NCI-H146 treated with DMSO at 0.1 percent for 48 hours (cell line): ENCODE measurements around the gene RIBC1.
A peak's percentile ranks its signal among the peaks of the same experiment; 100 is the strongest.
"Not testable (repeated sequence)": the region's sequence is repeated elsewhere in the genome, so short reads cannot be mapped to it uniquely, and the experiment has no call there.

Experiments
- DNase-seq: peaks from one replicate; lab custom pipeline; 2025; ENCODE audit not compliant: unreplicated experiment; lab: John Stamatoyannopoulos, UW

Gene RIBC1

DNA sequence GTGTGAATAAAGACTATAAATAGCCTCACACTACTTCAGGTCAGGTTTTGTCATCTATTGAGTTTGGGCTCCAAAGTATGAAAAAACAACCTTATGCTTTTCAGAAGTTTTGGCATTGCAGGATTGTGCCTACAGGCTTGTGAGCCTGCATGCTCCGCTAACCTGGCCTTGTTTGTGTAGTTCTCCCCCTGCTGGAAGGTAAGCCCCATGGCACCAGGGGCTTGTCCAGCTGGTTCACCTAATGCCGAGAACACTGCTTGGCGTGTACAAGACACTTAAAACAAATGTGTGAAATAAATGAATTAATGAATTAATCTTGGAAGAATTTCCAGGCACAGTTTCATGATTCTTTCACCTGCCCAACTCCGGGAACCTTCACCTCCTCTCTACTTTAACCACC is 13.3 kb downstream of the RIBC1 start:
- DNase-seq = peak; percentile 6

DNA sequence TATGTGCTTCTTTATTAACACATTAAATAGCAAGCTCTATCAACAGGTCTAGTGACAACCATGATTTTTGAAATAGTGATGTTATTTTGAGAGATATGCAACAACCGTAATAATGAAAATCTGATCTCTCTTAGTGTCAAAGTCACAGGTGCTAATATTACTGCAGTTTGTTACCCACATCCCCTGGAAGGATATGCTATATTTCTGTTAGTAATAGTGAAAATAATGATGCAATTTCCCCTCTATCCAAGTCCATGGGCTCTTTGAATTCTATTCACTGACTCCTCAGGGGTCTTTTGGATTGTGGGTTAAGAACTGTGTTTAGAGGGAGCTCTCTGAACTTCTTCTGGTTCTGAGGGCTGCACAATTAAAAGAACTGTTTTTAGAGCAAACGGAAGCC is 14.5 kb downstream of the RIBC1 start:
- no peak for DNase-seq

DNA sequence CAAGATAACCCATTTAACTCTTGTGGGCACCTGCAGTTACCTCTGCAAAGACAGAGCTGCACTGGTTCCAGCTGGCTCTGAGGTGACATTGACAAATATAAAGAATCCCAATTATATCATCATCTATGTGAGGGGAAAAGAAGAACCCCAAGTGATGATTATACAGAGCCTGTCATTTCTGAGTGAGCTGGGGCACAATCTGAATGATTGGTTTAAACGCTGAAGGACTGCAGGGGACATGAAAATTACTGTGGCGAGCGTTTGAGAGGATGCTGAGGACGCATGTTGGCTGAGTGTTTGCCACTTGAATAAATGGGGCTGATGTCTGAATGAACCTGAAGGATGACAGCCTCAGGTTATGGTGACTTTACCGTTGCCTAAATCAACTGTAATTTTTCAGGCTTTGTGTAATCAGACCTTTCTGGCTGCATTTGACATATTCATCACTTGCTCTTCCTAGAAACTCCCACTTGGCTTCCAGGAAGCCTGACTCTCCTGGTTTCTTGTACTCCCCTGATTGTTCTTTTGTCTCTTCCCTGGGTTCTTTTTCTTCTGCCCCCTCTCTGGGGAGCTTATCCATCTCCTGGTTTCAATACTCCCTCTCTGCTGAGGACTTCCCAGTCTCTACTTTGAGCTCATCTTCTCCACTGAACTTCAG is 15.6 kb downstream of the RIBC1 start:
- DNase-seq = no peak

DNA sequence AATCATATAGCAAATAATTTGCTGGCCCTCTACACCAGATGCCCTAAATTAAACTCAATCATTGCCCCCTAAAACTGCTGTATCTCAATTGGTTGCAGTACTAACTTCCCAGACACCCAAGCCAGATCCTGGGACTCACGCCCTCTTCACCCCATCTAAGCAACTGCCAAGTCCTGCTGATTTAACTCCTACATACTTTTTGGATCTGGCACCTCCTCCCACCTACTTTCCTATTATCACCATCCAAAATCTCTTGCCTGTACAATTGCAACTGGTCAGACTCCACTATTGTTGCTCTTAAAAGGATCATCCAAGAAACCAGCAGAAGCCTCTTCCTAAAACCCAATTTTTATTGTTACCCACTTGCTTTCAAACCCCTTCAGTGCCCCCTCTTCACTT is 16.2 kb downstream of the RIBC1 start:
- no peak for DNase-seq

DNA sequence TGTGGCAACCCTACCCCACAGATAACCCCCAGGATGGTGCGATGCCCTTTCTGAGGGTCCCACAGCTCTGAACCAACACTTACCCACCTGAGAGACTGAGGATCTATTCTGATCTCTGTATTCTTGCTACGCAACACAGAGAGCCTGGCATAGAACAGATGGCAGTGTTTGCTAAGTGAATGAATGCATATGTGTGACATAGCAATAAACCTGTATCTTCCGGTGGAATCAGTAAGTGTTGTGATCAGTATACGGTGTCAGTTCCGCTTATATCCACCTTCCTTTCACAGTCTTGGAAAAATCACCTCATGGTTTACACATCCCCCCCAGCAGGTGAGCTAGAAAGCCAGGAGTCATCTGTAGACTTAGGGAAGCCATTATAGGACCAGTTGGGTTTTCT is 17.4 kb downstream of the RIBC1 start:
- DNase-seq = peak; percentile 12

DNA sequence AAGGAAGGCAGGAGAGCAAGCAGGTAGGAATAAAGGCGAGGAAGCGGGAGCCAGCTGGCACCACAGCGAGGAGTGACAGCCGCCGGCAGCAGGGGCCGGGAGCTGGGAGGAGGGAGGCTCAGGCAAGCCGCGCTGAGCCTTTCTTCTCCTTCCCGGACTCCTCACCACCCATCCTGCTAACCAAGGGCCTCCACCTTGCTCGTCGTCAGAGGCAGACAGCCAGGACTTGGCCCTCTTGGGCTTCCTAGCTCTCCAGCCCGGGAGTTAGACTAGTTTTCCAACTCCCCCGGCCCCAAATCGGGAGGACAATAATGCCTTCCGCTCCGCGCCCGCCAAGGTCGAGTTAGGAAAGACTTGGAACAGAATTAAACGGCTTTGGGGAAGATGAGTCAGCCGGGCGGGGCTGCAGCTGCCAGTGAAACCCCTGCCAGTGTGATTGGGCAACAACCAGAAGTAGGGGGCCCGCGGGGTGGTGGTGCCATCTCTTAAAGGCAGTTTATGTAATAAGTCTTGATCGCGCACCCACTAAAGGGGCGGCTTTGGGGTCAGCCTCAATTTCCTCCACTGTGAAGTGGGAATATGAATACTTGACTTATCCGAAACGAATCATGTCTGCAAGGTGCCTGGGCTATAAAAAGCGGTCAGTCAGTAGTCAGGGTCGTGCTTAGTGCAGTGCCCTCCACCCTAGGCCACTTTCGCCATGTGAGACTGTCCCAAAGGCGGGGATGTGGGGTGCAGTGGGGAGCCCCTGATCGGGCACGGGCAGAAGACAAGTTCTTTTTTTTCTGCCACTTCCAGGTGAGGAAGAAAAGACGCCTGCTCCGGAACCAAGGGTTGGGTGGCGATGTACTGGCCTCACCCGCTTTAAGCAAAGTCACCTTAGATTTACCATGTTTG is 18.2 kb downstream of the RIBC1 start:
- DNase-seq = peak; percentile 12

DNA sequence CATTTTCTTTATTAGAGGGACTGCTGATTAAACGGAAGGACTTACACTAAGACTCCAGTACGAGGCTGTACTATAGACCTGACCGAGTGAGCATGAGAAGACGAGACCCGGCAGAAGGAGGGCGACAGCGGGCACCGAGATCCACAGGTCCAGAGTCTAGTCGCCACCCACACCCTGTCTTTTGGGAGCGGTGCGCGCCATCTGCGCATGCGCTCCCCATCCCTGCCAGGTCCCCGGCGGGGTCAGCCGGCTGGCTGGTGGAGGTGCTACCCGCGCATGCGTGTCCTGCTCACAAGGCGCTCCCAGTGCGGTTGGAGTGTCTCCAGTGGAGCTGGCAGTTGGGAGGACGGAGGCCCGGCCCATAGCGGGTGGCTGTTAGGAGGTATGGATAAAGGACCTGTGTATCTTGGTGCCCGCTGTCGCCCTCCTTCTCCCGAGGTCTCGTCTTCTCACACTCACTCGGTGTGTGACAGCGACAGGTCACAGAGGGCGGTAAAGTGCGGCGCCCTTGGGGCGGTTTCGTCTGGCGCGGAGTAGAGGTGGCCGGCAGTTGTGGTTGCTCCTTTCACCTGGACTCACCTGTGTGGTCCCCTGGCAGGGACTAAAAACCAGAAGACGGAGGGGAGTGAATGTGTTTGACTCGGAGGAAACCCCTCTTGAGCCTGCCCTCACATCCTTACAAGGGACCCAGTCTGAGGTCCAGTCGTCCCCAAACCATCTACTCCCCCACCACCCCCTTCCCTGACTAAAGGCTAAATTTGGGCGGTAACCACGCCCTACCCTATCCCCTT is 19.1 kb downstream of the RIBC1 start:
- no peak for DNase-seq

DNA sequence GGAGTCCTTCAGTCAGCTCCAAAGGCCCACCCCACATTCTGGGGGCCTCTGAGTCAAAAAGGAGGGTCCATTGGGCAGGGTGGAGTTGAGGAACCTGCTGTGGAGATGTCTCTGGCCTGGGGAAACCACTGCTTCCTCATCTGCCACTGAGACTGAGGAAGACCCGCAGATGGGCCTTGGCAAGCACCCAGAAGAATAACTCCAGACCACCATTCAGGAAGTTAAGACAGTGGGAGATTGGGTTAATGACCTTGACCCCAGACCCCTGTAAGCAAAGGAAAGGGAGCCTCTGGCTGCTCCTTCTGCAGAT is 19.6 kb downstream of the RIBC1 start:
- DNase-seq = no peak

DNA sequence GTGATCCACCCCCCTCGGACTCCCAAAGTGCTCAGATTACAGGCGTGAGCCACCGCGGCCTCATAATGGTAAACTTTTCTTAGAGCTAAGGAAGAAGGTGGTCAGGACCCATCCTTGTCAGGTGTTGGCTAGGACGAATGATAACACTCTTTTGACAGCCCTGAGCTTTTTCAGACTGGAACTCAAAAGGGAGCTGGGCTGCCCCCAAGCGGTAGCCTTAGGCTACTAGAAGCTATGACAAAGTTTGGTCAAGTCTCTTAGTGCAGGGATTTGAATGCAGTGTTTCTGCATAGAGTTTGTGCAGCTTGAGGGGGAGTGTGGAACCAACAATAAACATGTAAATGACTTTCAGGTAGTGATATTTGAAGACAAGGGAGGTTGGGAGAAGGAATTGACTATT is 23.3 kb downstream of the RIBC1 start:
- peak; percentile 2 for DNase-seq

DNA sequence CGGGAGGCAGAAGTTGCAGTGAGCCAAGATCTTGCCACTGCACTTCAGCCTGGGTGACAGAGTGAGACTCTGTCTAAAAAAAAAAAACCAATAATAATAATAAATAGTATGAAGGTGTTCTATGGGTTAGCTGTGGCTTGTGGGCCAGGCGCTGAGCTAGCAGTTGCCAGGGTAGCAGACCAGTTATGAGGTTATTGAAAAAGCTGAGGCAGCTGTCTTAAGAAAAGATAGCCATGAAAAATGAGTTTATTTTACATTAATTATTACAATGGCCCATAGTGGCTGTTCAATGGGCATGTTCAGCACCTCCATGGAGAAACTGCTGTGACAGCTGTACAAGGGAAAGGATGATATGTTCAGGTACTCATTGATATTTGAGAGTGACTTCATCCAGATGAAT is 24.8 kb downstream of the RIBC1 start:
- DNase-seq = no peak

DNA sequence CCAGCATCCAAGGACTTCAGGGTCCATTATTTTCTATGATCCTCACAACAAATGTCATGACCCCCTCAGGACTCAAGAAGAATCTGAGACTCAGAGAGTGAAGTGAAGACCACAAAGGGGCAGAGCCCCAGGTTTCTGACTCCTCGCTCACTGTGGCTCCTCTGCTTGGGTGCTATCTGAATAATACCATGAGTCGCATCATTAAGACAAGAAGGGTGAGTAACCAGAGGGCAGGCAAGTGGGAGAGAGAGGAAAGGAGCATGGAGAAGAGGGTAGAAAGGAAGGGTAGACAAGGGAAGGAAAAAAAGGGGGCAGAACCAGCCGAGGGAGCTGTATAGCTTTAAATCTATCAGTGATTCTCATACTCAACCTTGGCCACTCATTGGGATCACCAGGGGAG is 27.0 kb downstream of the RIBC1 start:
- no peak for DNase-seq

DNA sequence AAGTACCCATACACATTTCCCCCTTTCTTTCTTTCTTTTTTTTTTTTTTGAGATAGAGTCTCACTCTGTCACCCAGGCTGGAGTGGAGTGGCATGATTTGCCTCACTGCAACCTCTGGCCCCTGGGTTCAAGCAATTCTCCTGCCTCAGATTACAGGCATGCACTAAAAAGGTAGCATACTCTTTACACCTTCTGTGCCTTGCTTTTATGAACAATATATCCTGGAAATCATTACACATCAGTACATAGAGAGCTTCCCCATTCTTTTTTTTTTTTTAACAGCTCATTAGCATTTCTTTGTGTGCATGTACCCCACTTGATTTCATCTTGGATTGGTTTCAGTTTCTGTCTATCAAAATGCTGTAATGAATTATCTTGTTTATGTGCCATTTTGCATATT is 30.1 kb downstream of the RIBC1 start:
- DNase-seq = no peak

DNA sequence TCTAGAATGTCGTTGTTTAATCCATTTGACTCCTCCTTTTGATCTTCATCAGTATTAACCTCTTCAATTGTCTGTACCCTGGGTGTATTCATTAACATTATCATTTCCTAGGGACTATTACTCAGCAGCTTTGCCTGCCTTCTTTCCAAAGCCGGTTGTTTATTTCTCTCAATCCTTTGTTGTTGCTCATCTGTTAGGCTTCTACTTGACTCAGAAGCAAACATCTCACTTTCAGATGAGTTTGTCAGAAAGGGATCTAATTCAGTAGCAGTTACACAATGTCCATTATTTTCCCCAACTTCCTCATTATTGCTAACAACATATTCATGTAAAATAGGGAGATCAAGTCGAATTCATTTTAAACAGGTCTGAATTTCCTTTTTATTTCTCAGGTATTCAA is 33.6 kb downstream of the RIBC1 start:
- DNase-seq = no peak

DNA sequence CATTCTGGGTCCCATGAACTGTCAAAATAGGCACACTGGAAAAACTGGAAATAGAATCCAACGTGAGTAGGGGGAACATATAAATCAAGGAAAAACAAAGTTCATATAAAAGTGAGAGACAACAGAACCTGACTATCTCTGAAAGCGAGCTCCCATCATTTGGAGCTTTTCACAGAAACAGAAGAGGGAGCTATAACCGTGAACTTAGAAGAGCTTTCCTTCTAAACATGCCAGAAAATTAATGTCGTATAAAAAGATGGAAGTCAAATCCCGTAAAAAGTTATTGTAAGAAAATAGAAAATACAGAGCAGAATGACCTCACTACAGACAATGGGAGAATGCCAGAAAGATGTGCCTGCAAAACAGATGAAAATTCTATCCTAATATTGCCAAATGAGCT is 35.4 kb downstream of the RIBC1 start:
- no peak for DNase-seq

DNA sequence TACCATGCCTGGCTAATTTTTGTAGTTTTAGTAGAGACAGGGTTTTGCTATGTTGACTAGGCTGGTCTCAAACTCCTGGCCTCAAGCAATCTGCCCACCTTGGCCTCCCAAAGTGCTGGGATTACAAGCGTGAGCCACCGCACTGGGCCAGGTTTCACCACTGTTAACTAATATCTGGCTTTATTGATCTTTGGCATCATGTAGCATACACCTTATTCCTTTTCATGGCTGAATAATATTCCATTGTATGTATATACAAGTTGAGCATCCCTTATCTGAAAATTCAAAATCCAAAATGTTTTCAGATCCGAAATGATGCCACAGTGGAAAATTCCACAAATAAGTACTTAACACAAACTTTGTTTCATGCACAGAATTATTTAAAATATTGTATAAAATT is 46.0 kb downstream of the RIBC1 start:
- DNase-seq = not testable (repeated sequence)

DNA sequence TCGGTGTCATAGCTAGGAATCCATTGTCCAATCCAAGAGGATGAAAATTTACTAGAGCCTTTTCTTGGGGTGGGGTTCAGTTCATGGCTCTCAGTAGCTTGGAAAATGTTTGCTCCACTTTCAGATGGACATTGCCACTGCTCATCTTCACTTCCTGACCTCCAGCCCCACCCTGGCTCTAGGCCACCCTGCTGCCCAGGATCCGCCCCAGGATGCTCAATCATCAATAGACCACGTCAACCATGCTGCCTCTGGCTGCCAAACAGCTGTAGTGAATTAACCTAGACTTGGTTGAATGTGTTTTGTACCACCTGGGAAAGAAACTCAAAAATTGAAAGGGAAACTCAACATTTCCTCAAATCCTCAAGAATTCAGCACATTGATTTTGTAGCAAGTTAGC is 48.7 kb downstream of the RIBC1 start:
- no peak for DNase-seq

DNA sequence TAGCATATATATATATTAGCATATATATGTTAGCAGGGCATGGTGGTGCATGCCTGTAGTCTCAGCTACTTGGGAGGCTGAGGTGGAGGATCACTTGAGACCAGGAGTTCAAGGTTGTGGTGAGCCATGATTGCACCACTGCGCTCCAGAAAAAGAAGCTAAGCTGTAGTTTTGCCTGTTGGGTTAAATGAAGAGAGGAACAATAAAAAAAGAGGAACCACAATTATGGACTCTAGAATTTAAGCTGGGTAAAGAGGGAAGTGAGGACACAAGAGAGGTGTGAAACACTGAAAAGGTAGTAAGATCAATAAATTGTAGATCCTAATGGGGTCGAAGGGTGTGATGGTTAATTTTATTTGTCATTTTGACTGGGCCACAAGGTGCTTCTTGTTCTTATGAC is 52.0 kb downstream of the RIBC1 start:
- DNase-seq = no peak

DNA sequence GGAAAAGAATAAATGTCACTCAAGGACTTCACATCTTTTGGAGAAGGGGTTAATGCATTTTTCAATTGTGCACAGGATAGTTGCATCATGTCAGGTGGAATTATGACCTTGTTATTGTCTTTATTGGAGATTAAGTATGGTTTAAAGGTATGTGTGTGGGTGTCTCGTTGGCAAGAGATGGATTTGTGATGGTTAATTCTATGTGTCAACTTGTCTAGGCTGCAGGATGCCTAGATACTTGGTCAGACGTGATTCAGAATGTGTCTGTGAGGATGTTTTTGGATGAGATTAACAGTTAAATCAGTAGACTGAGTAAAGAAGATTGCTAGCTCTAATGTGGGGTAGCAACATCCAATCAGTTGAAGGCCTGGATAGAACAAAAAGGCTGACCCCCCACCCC is 53.7 kb downstream of the RIBC1 start:
- DNase-seq = no peak

DNA sequence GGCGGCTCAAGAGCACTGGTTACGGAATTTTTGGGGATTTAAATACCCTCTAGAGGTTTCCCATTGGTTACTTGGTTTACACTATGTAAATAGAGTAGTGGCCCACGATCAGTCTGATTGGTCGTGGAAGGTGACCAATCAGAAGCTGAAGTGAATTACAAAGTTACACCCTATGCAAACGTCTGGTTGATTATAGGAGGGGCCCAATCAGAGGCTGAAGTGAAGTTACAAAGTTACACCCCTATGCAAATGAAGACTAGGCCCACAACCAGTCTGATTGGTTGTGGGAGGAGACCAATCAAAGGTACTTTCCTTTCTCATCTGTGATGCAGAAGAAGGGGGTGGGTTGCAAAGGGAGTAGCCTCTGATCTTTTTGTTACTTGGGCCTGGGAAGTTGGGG is 56.6 kb downstream of the RIBC1 start:
- DNase-seq = no peak
